Tibial nerve (tissue), 4 donors: ENCODE measurements around the gene BNIP2. TPM values are rescaled to one million over a fixed set of nuclear protein-coding genes. Genes with fewer than 3 reads are reported as not detected.
"Not testable (repeated sequence)": the region's sequence is repeated elsewhere in the genome, so short reads cannot be mapped to it uniquely, and the experiment has no call there.

Source experiments
- DNase-seq, 2 donors: peaks; one replicate each; pipeline ENCODE4 v3.0.0-alpha.2; 2019; ENCODE audit warnings: low spot score in 2 of 2
- H3K27ac ChIP-seq, 4 donors: fragments of 200-600 bp; sonication (generic) in 3 of 4; one replicate each; pipeline ENCODE4 v1.5.1; 2017 to 2019; ENCODE audit warnings: mild to moderate bottlenecking in 1 of 4
- H3K27me3 ChIP-seq, 2 donors: fragments of 200-600 bp; sonication (generic) in 1 of 2; one replicate each; pipeline versions ENCODE4 v1.5.1 to v1.6.0; 2017 to 2019
- H3K36me3 ChIP-seq, 3 donors: fragments of 200-600 bp; sonication (generic); one replicate each; pipeline ENCODE4 v1.5.1; 2018 to 2019
- H3K4me1 ChIP-seq, 4 donors: fragments of 200-600 bp; sonication (generic) in 3 of 4; one replicate each; pipeline ENCODE4 v1.5.1; 2017 to 2019
- H3K4me3 ChIP-seq, 4 donors: fragments of 200-600 bp; sonication (generic) in 3 of 4; one replicate each; pipeline ENCODE4 v1.5.1; 2017 to 2019; ENCODE audit warnings: mild to moderate bottlenecking in 1 of 4, moderate library complexity in 1 of 4
- H3K9me3 ChIP-seq, 4 donors: fragments of 200-600 bp; sonication (generic) in 3 of 4; one replicate each; pipeline ENCODE4 v1.5.1; 2017 to 2019
- CTCF ChIP-seq, 5 experiments: fragments of 200-600 bp in 3 of 5; fragments of 450-650 bp in 2 of 5; sonication (generic) in 3 of 5; IDR thresholded peaks; one replicate each; pipeline ENCODE4 v1.5.1; 2016 to 2019; ENCODE audit warnings: antibody characterized with exemption in 5 of 5, mild to moderate bottlenecking in 3 of 5, moderate library complexity in 2 of 5
- EP300 ChIP-seq, 2 donors: sonication (generic); formaldehyde crosslinking; IDR thresholded peaks; one replicate each; pipeline ENCODE4 v1.6.1; 2017; ENCODE audit warnings: antibody characterized with exemption in 2 of 2, mild to moderate bottlenecking in 1 of 2
- POLR2A ChIP-seq, 2 donors: fragments of 450-650 bp; IDR thresholded peaks; one replicate each; pipeline ENCODE4 v1.6.1; 2017; ENCODE audit warnings: antibody characterized with exemption in 2 of 2, mild to moderate bottlenecking in 2 of 2, moderate library complexity in 2 of 2
- WGBS, 2 donors: methylation state at CpG; one replicate each; pipeline ENCODE4 v1.1.5; 2018; 5-methylcytosine and 5-hydroxymethylcytosine counted together
- total RNA-seq, 4 donors: library from RNA; depleted of rRNA; stranded (reverse); fragments of >200 nt; gene quantifications; one replicate each; pipeline ENCODE4 v1.1.0, GENCODE V29; 2016

The BNIP2 gene
- total RNA-seq, 4 donors from 2014 or later: 131 to 250 (median 184) TPM

GRCh38 chr15:59649603-59650002, 39.5 kb downstream of the BNIP2 start:
- TF ChIP-seq POLR2A (IDR thresholded peaks at IDR 0.05) (no peak), CTCF (IDR thresholded peaks at IDR 0.05) (no peak), EP300 (IDR thresholded peaks at IDR 0.05) (no peak)
- H3K27me3 ChIP-seq: no peaks in the 10 kb centered on the region
- H3K4me1 ChIP-seq: peaks cover 0 to 9% (median under 1%) of the 10 kb centered on the region in 4 donors
- H3K36me3 ChIP-seq: peaks cover 0 to 89% (median 3%) of the 10 kb centered on the region in 3 donors
- H3K9me3 ChIP-seq: peaks cover 0 to 7% (median 0%) of the 10 kb centered on the region in 4 donors
- H3K4me3 ChIP-seq: no peak overlapping the region
- no peak overlapping the region for H3K27ac ChIP-seq
- no peak for DNase-seq

- Histone ChIP-seq H3K27me3 (no peaks in the 10 kb centered on the region), H3K27ac (no peak overlapping the region), H3K36me3 (peaks cover 0 to 81% (median 3%) of the 10 kb centered on the region in 3 donors), H3K9me3 (peaks cover 0 to 5% (median 0%) of the 10 kb centered on the region in 4 donors), H3K4me1 (no peaks in the 10 kb centered on the region), H3K4me3 (no peak overlapping the region)
- no peak for DNase-seq
- TF ChIP-seq CTCF (IDR thresholded peaks at IDR 0.05) (no peak), EP300 (IDR thresholded peaks at IDR 0.05) (no peak), POLR2A (IDR thresholded peaks at IDR 0.05) (no peak)
- 82 to 97% methylated on average over 1 of the region's 1 CpG for WGBS, 2 donors
Measured at GRCh38 chr15:59647085-59647484, 42.0 kb downstream of the BNIP2 start.

GRCh38 chr15:59646277-59646676, 42.8 kb downstream of the BNIP2 start:
- DNase-seq: no peak
- no peak for TF ChIP-seq EP300 (IDR thresholded peaks at IDR 0.05)
- no peak for TF ChIP-seq POLR2A (IDR thresholded peaks at IDR 0.05)
- no peak for TF ChIP-seq CTCF (IDR thresholded peaks at IDR 0.05)
- Histone ChIP-seq H3K9me3 (no peaks in the 10 kb centered on the region), H3K27me3 (no peaks in the 10 kb centered on the region), H3K4me3 (no peak overlapping the region), H3K36me3 (peaks cover 0 to 73% (median 3%) of the 10 kb centered on the region in 3 donors), H3K4me1 (no peaks in the 10 kb centered on the region), H3K27ac (no peak overlapping the region)
- 98 to 100% methylated on average over 1 of the region's 1 CpG for WGBS, 2 donors

GRCh38 chr15:59645812-59646211, 43.3 kb downstream of the BNIP2 start:
- not testable (repeated sequence) for H3K9me3 ChIP-seq
- 97 to 98% methylated on average over 9 of the region's 9 CpGs for WGBS, 2 donors

GRCh38 chr15:59644756-59645155, 44.4 kb downstream of the BNIP2 start:
- Histone ChIP-seq H3K36me3 (peaks cover 0 to 65% (median 0%) of the 10 kb centered on the region in 3 donors), H3K9me3 (no peaks in the 10 kb centered on the region), H3K4me3 (no peak overlapping the region), H3K27me3 (no peaks in the 10 kb centered on the region), H3K27ac (no peak overlapping the region), H3K4me1 (no peaks in the 10 kb centered on the region)
- WGBS, 2 donors: 85 to 90% methylated on average over 4 of the region's 4 CpGs
- TF ChIP-seq CTCF (IDR thresholded peaks at IDR 0.05) (no peak), POLR2A (IDR thresholded peaks at IDR 0.05) (no peak), EP300 (IDR thresholded peaks at IDR 0.05) (no peak)
- DNase-seq: no peak

More at GRCh38 chr15:59645812-59646211, 43.3 kb downstream of the BNIP2 start:
- H3K4me1 ChIP-seq, H3K4me3 ChIP-seq, DNase-seq, H3K27ac ChIP-seq, H3K27me3 ChIP-seq: not testable (repeated sequence)
- H3K36me3 ChIP-seq: peaks cover 0 to 68% (median 3%) of the 10 kb centered on the region in 3 donors

- no peak for DNase-seq
- Histone ChIP-seq H3K4me1 (no peaks in the 10 kb centered on the region), H3K27ac (no peak overlapping the region), H3K9me3 (no peaks in the 10 kb centered on the region), H3K36me3 (peaks cover 0 to 67% (median 0%) of the 10 kb centered on the region in 3 donors), H3K4me3 (no peak overlapping the region), H3K27me3 (no peaks in the 10 kb centered on the region)
- no peak for TF ChIP-seq EP300 (IDR thresholded peaks at IDR 0.05)
- peak in 1 of 5 experiments; percentile 17 for TF ChIP-seq CTCF (IDR thresholded peaks at IDR 0.05)
- TF ChIP-seq POLR2A (IDR thresholded peaks at IDR 0.05): no peak
- WGBS, 2 donors: 65 to 70% methylated on average over 2 of the region's 2 CpGs
Measured at GRCh38 chr15:59642351-59642750, 46.8 kb downstream of the BNIP2 start.

- not testable (repeated sequence) for H3K4me3 ChIP-seq, H3K9me3 ChIP-seq, H3K4me1 ChIP-seq, DNase-seq, H3K27ac ChIP-seq, H3K27me3 ChIP-seq
- peaks cover 0 to 44% (median 0%) of the 10 kb centered on the region in 3 donors for H3K36me3 ChIP-seq
- 88 to 97% methylated on average over 2 of the region's 2 CpGs for WGBS, 2 donors
Measured at GRCh38 chr15:59637507-59637906, 51.6 kb downstream of the BNIP2 start.
